Measurements from ENCODE around the gene SNRNP25. TPM values are rescaled to one million over a fixed set of nuclear protein-coding genes. Genes with fewer than 3 reads are reported as not detected.

SNRNP25 gene
- total RNA-seq, 2 donors from 2014 or later, result 54.2 to 66.4 TPM

DNA sequence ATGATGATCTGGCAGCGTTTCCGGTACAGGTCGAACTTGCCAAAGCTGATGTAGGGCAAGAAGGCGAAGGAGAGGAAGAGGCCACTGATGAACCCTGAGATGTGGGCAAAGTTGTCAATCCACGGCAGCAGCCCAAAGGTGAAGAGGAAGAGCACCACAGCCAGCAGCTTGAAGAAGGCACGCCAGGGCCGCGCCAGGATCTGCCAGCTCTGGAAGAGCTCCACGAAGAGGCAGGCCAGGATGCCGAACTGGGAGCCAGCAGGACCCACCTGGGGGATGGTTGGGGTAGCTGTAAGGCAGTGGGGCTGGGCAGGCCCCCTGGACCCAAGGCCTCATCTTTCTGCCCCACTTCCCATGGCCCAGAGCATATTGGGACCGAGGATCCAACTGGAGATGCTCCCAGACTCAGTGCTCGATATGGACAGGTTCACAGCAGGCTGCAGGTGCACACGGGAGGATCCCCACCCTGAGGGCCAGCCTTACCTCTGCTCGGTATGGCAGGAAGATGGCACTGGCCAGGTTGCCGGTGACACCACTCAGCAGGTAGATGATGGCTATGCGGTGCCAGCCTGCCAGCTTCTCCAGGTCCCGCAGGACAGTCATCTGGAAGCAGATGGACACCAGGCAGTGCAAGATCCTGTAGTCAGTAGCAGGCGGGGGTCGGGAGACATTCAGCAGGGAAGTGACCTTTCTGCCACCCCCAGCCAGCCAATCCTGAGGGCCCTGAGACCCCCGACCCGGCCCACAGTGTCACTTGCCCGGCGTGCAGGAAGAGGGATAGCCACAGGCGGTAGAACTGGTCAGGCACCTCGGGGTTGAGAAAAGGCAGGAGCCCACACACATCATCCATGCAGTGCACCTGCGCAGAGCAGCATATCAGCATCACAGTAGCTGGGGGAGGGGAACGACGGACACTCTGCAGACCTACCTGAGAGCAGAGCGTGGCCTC is 5.1 kb downstream of the SNRNP25 start:
- H3K27ac ChIP-seq (ENCODE audit: low read depth, low read length), result no peak overlapping the region
- peaks cover 50% of the 10 kb centered on the region for H3K36me3 ChIP-seq (ENCODE audit: control insufficient read depth, insufficient read depth, low read length)
- Mint-ChIP-seq H3K27me3 (ENCODE audit: insufficient read depth) (no peaks in the 10 kb centered on the region), H3K4me3 (no peak overlapping the region), H3K9me3 (no peaks in the 10 kb centered on the region), H3K27ac (peak overlapping the region; percentile 48), H3K4me1 (no peaks in the 10 kb centered on the region), H3K36me3 (ENCODE audit: low read depth) (peaks cover 46% of the 10 kb centered on the region)
- no peaks in the 10 kb centered on the region for H3K4me1 ChIP-seq (ENCODE audit: control insufficient read depth, insufficient read depth, low read length)
- whole genome bisulfite sequencing, 2 experiments (ENCODE audit: insufficient coverage in 1 of 2, insufficient read length in 1 of 2), result 93% methylated on average over 25 to 29 of the region's 29 CpGs
- H3K27me3 ChIP-seq (ENCODE audit: control insufficient read depth, insufficient read depth, low read length, poor library complexity, severe bottlenecking), result no peaks in the 10 kb centered on the region
- no peak for DNase-seq
- no peak overlapping the region for H3K4me3 ChIP-seq (ENCODE audit: low read length)
- no peak overlapping the region for H3K9ac ChIP-seq (ENCODE audit: extremely low read depth, low read length, poor library complexity, severe bottlenecking)
- TF ChIP-seq, protein P1, sequence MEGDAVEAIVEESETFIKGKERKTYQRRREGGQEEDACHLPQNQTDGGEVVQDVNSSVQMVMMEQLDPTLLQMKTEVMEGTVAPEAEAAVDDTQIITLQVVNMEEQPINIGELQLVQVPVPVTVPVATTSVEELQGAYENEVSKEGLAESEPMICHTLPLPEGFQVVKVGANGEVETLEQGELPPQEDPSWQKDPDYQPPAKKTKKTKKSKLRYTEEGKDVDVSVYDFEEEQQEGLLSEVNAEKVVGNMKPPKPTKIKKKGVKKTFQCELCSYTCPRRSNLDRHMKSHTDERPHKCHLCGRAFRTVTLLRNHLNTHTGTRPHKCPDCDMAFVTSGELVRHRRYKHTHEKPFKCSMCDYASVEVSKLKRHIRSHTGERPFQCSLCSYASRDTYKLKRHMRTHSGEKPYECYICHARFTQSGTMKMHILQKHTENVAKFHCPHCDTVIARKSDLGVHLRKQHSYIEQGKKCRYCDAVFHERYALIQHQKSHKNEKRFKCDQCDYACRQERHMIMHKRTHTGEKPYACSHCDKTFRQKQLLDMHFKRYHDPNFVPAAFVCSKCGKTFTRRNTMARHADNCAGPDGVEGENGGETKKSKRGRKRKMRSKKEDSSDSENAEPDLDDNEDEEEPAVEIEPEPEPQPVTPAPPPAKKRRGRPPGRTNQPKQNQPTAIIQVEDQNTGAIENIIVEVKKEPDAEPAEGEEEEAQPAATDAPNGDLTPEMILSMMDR (conservative IDR thresholded peaks at IDR 0.05), result no peak
- H3K9me3 ChIP-seq (ENCODE audit: control insufficient read depth, low read length), result no peaks in the 10 kb centered on the region

DNA sequence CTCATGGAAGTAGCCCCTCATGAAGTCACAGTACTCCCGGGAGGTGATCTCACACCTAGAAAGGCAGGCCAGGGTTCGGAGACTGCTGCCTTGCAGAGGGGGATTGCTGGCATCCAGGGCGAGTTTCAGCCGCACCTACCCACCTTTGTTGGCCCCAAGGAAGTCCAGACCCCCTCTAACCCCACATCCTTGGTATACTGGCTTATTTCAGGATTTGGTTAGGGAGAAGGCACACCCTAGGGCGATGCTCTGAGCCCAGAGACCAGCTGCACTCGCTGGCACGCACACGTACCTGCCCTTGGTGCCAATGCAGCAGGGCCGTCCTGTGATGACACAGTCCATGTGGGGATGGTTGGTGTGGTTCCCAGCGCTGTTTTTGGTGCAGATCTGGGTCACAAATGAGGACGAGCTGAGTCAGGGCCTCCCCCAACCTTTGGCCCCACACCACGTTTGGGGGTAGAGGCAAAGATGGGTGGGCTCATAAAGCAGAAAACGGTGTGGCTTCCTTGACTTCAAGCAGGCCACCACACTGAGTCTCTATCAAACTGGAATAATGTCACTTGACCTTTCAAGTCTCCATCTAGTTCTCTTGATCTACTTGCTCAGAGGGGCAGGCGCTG is 5.9 kb downstream of the SNRNP25 start:
- TF ChIP-seq, protein P1 (conservative IDR thresholded peaks at IDR 0.05), result no peak
- Histone ChIP-seq H3K9me3 (ENCODE audit: control insufficient read depth, low read length) (no peaks in the 10 kb centered on the region), H3K4me3 (ENCODE audit: low read length) (no peak overlapping the region), H3K27ac (ENCODE audit: low read depth, low read length) (no peak overlapping the region), H3K4me1 (ENCODE audit: control insufficient read depth, insufficient read depth, low read length) (no peaks in the 10 kb centered on the region), H3K27me3 (ENCODE audit: control insufficient read depth, insufficient read depth, low read length, poor library complexity, severe bottlenecking) (no peaks in the 10 kb centered on the region), H3K9ac (ENCODE audit: extremely low read depth, low read length, poor library complexity, severe bottlenecking) (no peak overlapping the region), H3K36me3 (ENCODE audit: control insufficient read depth, insufficient read depth, low read length) (peaks cover 57% of the 10 kb centered on the region)
- Mint-ChIP-seq H3K36me3 (ENCODE audit: low read depth) (peaks cover 52% of the 10 kb centered on the region), H3K4me3 (no peak overlapping the region), H3K4me1 (no peaks in the 10 kb centered on the region), H3K27ac (peak overlapping the region; percentile 48), H3K9me3 (no peaks in the 10 kb centered on the region), H3K27me3 (ENCODE audit: insufficient read depth) (no peaks in the 10 kb centered on the region)
- DNase-seq, result no peak
- WGBS, 2 experiments (ENCODE audit: insufficient coverage in 1 of 2, insufficient read length in 1 of 2), result 95 to 98% methylated on average over 9 to 14 of the region's 14 CpGs

DNA sequence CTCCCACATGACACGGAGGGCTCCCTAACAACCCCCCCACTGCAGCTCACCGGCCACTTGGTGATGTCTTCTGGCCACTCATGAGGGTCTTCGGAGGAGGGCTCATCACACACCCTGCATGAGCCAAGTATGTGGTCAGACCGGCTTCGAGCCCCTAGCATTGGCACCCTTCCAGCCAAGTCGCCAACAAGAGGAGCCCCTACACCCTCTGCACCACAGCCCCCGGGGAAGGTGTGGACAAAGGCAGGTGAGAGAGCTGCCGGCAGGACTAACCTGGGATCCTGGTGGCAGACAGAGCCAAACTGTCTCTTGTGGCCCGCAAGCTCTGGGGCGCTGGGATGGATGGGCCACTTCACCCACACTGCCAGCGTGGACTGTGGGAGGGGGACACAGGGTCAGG is 6.5 kb downstream of the SNRNP25 start:
- H3K4me3 Mint-ChIP-seq, result no peak overlapping the region
- peaks cover 63% of the 10 kb centered on the region for H3K36me3 ChIP-seq (ENCODE audit: control insufficient read depth, insufficient read depth, low read length)
- DNase-seq, result no peak
- H3K9me3 Mint-ChIP-seq, result no peaks in the 10 kb centered on the region
- H3K9ac ChIP-seq (ENCODE audit: extremely low read depth, low read length, poor library complexity, severe bottlenecking), result no peak overlapping the region
- H3K4me1 Mint-ChIP-seq, result no peaks in the 10 kb centered on the region
- no peak overlapping the region for H3K4me3 ChIP-seq (ENCODE audit: low read length)
- no peak overlapping the region for H3K27ac Mint-ChIP-seq
- no peaks in the 10 kb centered on the region for H3K27me3 ChIP-seq (ENCODE audit: control insufficient read depth, insufficient read depth, low read length, poor library complexity, severe bottlenecking)
- TF ChIP-seq, protein P1 (conservative IDR thresholded peaks at IDR 0.05), result no peak
- no peaks in the 10 kb centered on the region for H3K4me1 ChIP-seq (ENCODE audit: control insufficient read depth, insufficient read depth, low read length)
- H3K9me3 ChIP-seq (ENCODE audit: control insufficient read depth, low read length), result no peaks in the 10 kb centered on the region
- H3K27ac ChIP-seq (ENCODE audit: low read depth, low read length), result no peak overlapping the region
- WGBS, 2 experiments (ENCODE audit: insufficient coverage in 1 of 2, insufficient read length in 1 of 2), result 88 to 96% methylated on average over 9 to 11 of the region's 11 CpGs
- no peaks in the 10 kb centered on the region for H3K27me3 Mint-ChIP-seq (ENCODE audit: insufficient read depth)
- H3K36me3 Mint-ChIP-seq (ENCODE audit: low read depth), result peaks cover 52% of the 10 kb centered on the region
